Ovary (tissue), 3 donors: ENCODE measurements around the gene PGBD2.

Source experiments
- EP300 ChIP-seq: sonication (generic); formaldehyde crosslinking; IDR thresholded peaks from one replicate; pipeline ENCODE4 v1.6.1; 2017; ENCODE audit warnings: antibody characterized with exemption
- POLR2A ChIP-seq: fragments of 450-650 bp; IDR thresholded peaks from one replicate; pipeline ENCODE4 v1.6.1; 2017; ENCODE audit warnings: antibody characterized with exemption, mild to moderate bottlenecking, moderate library complexity
- TF ChIP-seq, protein P1 (sequence below), 3 donors: fragments of 450-650 bp in 2 of 3; fragments of 200-600 bp in 1 of 3; IDR thresholded peaks; one replicate each; pipeline versions ENCODE4 v1.5.1 to v1.8.0; 2016 to 2022; ENCODE audit warnings: antibody characterized with exemption in 3 of 3, mild to moderate bottlenecking in 1 of 3
- donor health status: DM: no; HTN: no; CAD: no.

DNA sequence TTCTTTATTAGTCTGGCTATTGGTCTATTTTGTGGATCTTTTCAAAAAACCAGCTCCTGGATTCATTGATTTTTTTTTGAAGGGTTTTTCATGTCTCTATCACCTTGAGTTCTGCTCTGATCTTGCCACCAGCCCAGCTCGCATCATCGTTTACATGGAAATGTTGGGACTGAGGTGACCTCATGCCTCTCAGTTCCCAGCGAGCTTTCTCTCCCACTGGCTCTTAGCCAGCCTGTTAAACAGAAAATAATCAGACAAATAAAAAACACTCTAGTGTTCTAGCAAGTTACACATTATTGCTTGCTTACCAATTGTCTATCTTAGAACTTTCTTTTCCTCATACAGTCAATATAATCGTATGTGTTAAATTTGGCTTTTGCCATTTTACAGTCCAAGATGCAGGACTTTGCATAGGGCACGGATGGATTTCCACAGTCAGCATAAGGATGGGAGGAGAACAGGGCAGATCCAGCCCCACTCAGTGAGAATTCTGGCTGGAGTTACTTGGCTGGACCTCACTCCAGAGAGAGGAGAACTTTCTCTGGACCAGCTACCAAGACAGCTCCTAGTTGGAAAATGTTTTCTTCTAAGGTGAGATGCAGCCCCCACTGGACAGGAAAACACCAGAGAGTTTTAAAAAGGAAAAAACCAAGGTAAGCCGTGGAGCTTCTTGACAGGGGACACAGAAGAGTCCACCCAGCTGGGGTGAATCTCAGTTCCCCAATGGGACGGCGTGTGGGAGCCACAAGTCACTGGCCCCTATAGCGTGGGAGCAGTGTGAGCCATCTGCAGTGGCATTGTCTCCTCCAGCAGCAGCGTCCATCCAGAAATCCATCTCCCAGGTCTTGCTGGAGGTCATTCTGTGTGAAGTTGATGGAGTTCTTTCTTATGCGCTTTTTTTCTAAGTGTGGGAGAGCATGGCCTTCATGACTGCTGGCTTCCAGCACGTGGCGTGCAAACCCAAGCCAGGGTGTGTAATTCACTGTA lies 17.6 kb downstream of the PGBD2 start:
- TF ChIP-seq, protein P1, sequence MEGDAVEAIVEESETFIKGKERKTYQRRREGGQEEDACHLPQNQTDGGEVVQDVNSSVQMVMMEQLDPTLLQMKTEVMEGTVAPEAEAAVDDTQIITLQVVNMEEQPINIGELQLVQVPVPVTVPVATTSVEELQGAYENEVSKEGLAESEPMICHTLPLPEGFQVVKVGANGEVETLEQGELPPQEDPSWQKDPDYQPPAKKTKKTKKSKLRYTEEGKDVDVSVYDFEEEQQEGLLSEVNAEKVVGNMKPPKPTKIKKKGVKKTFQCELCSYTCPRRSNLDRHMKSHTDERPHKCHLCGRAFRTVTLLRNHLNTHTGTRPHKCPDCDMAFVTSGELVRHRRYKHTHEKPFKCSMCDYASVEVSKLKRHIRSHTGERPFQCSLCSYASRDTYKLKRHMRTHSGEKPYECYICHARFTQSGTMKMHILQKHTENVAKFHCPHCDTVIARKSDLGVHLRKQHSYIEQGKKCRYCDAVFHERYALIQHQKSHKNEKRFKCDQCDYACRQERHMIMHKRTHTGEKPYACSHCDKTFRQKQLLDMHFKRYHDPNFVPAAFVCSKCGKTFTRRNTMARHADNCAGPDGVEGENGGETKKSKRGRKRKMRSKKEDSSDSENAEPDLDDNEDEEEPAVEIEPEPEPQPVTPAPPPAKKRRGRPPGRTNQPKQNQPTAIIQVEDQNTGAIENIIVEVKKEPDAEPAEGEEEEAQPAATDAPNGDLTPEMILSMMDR (IDR thresholded peaks at IDR 0.05): no peak
- TF ChIP-seq EP300 (no peak), POLR2A (no peak)
